ENCODE data around the gene FIGN. TPM values are rescaled to one million over a fixed set of nuclear protein-coding genes. Genes with fewer than 3 reads are reported as not detected.

Gene FIGN
- total RNA-seq, 4 donors from 2014 or later = 12.3 to 17.7 (median 14.2) TPM

GRCh38 chr2:163729636-163730273, 6.1 kb downstream of the FIGN start:
- no peak for TF ChIP-seq EP300 (IDR thresholded peaks at IDR 0.05)
- no peak for TF ChIP-seq POLR2A (IDR thresholded peaks at IDR 0.05)
- TF ChIP-seq CTCF (IDR thresholded peaks at IDR 0.05) = no peak
- H3K36me3 ChIP-seq = no peaks in the 10 kb centered on the region
- no peaks in the 10 kb centered on the region for H3K9me3 ChIP-seq
- H3K27ac ChIP-seq = peak overlapping the region in 2 of 4 donors; percentile 94 to 98
- H3K4me1 ChIP-seq = peaks cover 0 to 48% (median 8%) of the 10 kb centered on the region in 4 donors
- H3K27me3 ChIP-seq = no peaks in the 10 kb centered on the region
- 77 to 78% methylated on average over 4 of the region's 4 CpGs for WGBS, 2 donors
- H3K4me3 ChIP-seq = no peak overlapping the region
- DNase-seq (ENCODE audit: low spot score in 2 of 2) = no peak

- H3K4me1 ChIP-seq = peaks cover 0 to 39% (median 5%) of the 10 kb centered on the region in 4 donors
- no peak overlapping the region for H3K4me3 ChIP-seq
- DNase-seq (ENCODE audit: low spot score in 2 of 2) = no peak
Observed at GRCh38 chr2:163723881-163724280, 11.9 kb downstream of the FIGN start.

GRCh38 chr2:163723348-163723747, 12.5 kb downstream of the FIGN start:
- 90 to 97% methylated on average over 3 of the region's 3 CpGs for WGBS, 2 donors
- no peak overlapping the region for H3K4me3 ChIP-seq
- H3K27ac ChIP-seq = peak overlapping the region in 1 of 4 donors; percentile 35
- no peaks in the 10 kb centered on the region for H3K36me3 ChIP-seq
- DNase-seq (ENCODE audit: low spot score in 2 of 2) = no peak
- no peak for TF ChIP-seq POLR2A (IDR thresholded peaks at IDR 0.05)
- TF ChIP-seq EP300 (IDR thresholded peaks at IDR 0.05) = no peak
- TF ChIP-seq CTCF (IDR thresholded peaks at IDR 0.05) = no peak
- no peaks in the 10 kb centered on the region for H3K9me3 ChIP-seq
- peaks cover 0 to 35% (median 2%) of the 10 kb centered on the region in 4 donors for H3K4me1 ChIP-seq
- no peaks in the 10 kb centered on the region for H3K27me3 ChIP-seq

More at GRCh38 chr2:163723881-163724280, 11.9 kb downstream of the FIGN start:
- no peaks in the 10 kb centered on the region for H3K36me3 ChIP-seq
- peak overlapping the region in 1 of 4 donors; percentile 35 for H3K27ac ChIP-seq
- no peaks in the 10 kb centered on the region for H3K27me3 ChIP-seq
- 80 to 87% methylated on average over 4 of the region's 4 CpGs for WGBS, 2 donors
- TF ChIP-seq CTCF (IDR thresholded peaks at IDR 0.05) (no peak), EP300 (IDR thresholded peaks at IDR 0.05) (no peak), POLR2A (IDR thresholded peaks at IDR 0.05) (no peak)
- H3K9me3 ChIP-seq = no peaks in the 10 kb centered on the region

GRCh38 chr2:163719331-163719730, 16.5 kb downstream of the FIGN start:
- Histone ChIP-seq H3K36me3 (no peaks in the 10 kb centered on the region), H3K9me3 (no peaks in the 10 kb centered on the region), H3K27ac (no peak overlapping the region), H3K4me1 (peaks cover 0 to 40% (median 8%) of the 10 kb centered on the region in 4 donors), H3K4me3 (no peak overlapping the region), H3K27me3 (no peaks in the 10 kb centered on the region)
- DNase-seq (ENCODE audit: low spot score in 2 of 2) = no peak
- TF ChIP-seq EP300 (IDR thresholded peaks at IDR 0.05) (no peak), POLR2A (IDR thresholded peaks at IDR 0.05) (no peak), CTCF (IDR thresholded peaks at IDR 0.05) (no peak)
- 52 to 57% methylated on average over 2 of the region's 2 CpGs for WGBS, 2 donors

- no peak for DNase-seq (ENCODE audit: low spot score in 2 of 2)
- 21 to 44% methylated on average over 2 of the region's 2 CpGs for WGBS, 2 donors
- Histone ChIP-seq H3K27ac (peak overlapping the region in 2 of 4 donors; percentile 43 to 45), H3K27me3 (no peaks in the 10 kb centered on the region), H3K4me1 (peaks cover 0 to 49% (median 8%) of the 10 kb centered on the region in 4 donors), H3K36me3 (no peaks in the 10 kb centered on the region), H3K4me3 (peak overlapping the region in 1 of 4 donors; percentile 4), H3K9me3 (no peaks in the 10 kb centered on the region)
- no peak for TF ChIP-seq CTCF (IDR thresholded peaks at IDR 0.05)
- no peak for TF ChIP-seq POLR2A (IDR thresholded peaks at IDR 0.05)
- TF ChIP-seq EP300 (IDR thresholded peaks at IDR 0.05) = no peak
Observed at GRCh38 chr2:163717993-163718680, 17.7 kb downstream of the FIGN start.
